Endothelial cell (in vitro differentiated cells): Measurements from ENCODE around the gene MAFB. TPM values are rescaled to one million over a fixed set of nuclear protein-coding genes. Genes with fewer than 3 reads are reported as not detected.

Experiments
- DNase-seq: peaks from one replicate; pipeline ENCODE4 v3.0.0; 2021; ENCODE audit warnings: low spot score
- H3K27ac Mint-ChIP-seq: one replicate; pipeline ENCODE4 v1.8.0; 2021; ENCODE audit warnings: mixed read lengths, inconsistent platforms; ENCODE audit not compliant: unreplicated experiment
- H3K27me3 Mint-ChIP-seq: one replicate; pipeline ENCODE4 v1.8.0; 2021; ENCODE audit warnings: mild to moderate bottlenecking, moderate library complexity, mixed read lengths, inconsistent platforms; ENCODE audit not compliant: unreplicated experiment
- H3K36me3 Mint-ChIP-seq: one replicate; pipeline ENCODE4 v1.8.0; 2021; ENCODE audit warnings: mild to moderate bottlenecking, low read depth, mixed read lengths, inconsistent platforms; ENCODE audit not compliant: unreplicated experiment
- H3K4me1 Mint-ChIP-seq: one replicate; pipeline ENCODE4 v1.8.0; 2021; ENCODE audit warnings: mild to moderate bottlenecking, mixed read lengths, inconsistent platforms; ENCODE audit not compliant: unreplicated experiment
- H3K4me3 Mint-ChIP-seq: one replicate; pipeline ENCODE4 v1.8.0; 2021; ENCODE audit warnings: mild to moderate bottlenecking, mixed read lengths, inconsistent platforms; ENCODE audit not compliant: unreplicated experiment
- H3K9me3 Mint-ChIP-seq: one replicate; pipeline ENCODE4 v1.8.0; 2021; ENCODE audit warnings: mixed read lengths, inconsistent platforms; ENCODE audit not compliant: unreplicated experiment
- total RNA-seq: library from RNA; stranded (reverse); fragmentation: NEBNext Ultra II Directional; extraction: Animal tissue kit (Norgen Biotek cat#: 25700); gene quantifications from one replicate; pipeline ENCODE4 v1.2.1, GENCODE V29; 2021; ENCODE audit not compliant: unreplicated experiment
- TF ChIP-seq, protein P1 (sequence below): fragments of 200-600 bp; sonication (generic); IDR thresholded peaks from one replicate; pipeline ENCODE4 v1.5.0; 2021; ENCODE audit warnings: antibody characterized with exemption; ENCODE audit not compliant: unreplicated experiment

Gene MAFB
- total RNA-seq, 1 donor from 2014 or later, result 2.1 TPM

DNA sequence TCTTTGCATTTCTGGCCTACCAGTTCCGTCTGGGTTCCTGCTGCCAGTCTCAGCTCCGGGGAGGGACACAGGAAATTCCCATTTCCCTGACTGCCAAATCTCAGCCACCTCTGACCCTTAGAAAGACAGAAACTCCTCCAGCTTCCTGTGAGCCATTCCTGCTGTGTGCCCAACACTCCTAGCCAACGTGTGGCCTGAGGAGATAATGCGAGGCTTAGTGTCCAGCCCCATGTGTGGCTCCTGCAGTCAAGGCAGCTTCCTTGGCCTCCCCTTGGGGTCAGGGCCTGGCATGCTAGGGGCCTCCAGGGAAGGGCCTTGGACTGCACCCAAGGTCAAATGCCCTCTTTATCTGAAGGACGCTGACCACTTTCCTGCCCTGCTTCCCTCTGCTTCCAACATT, 45.1 kb downstream of the MAFB start:
- Mint-ChIP-seq H3K4me1 (peaks cover 59% of the 10 kb centered on the region), H3K36me3 (no peaks in the 10 kb centered on the region), H3K27me3 (peaks cover 7% of the 10 kb centered on the region), H3K9me3 (no peaks in the 10 kb centered on the region), H3K4me3 (no peak overlapping the region), H3K27ac (peak overlapping the region; percentile 17)
- TF ChIP-seq, protein P1, sequence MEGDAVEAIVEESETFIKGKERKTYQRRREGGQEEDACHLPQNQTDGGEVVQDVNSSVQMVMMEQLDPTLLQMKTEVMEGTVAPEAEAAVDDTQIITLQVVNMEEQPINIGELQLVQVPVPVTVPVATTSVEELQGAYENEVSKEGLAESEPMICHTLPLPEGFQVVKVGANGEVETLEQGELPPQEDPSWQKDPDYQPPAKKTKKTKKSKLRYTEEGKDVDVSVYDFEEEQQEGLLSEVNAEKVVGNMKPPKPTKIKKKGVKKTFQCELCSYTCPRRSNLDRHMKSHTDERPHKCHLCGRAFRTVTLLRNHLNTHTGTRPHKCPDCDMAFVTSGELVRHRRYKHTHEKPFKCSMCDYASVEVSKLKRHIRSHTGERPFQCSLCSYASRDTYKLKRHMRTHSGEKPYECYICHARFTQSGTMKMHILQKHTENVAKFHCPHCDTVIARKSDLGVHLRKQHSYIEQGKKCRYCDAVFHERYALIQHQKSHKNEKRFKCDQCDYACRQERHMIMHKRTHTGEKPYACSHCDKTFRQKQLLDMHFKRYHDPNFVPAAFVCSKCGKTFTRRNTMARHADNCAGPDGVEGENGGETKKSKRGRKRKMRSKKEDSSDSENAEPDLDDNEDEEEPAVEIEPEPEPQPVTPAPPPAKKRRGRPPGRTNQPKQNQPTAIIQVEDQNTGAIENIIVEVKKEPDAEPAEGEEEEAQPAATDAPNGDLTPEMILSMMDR, result no peak
- peak; percentile 53 for DNase-seq

DNA sequence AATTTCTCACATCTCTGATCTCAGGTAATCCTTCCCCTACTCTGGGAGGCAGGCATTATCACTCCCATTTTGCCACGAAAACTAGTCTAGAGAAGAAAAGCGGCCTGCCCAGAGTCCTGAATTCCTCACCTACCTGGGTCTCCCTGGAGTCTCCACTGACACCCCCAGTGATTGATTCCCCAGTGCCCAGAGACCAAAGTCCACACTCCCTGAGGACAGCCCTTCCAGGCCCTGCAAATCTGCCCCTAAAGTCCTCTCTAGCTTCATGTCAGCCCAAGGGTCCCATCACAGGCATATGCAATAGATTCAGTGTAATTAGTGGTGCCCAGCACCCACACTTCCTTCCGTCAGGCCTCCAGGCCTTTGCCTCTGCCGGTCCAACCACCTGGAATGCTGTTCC, 47.2 kb downstream of the MAFB start:
- Mint-ChIP-seq H3K4me1 (peaks cover 50% of the 10 kb centered on the region), H3K36me3 (no peaks in the 10 kb centered on the region), H3K9me3 (no peaks in the 10 kb centered on the region), H3K27me3 (peaks cover 12% of the 10 kb centered on the region), H3K4me3 (no peak overlapping the region), H3K27ac (no peak overlapping the region)
- no peak for DNase-seq
- TF ChIP-seq, protein P1, result no peak

DNA sequence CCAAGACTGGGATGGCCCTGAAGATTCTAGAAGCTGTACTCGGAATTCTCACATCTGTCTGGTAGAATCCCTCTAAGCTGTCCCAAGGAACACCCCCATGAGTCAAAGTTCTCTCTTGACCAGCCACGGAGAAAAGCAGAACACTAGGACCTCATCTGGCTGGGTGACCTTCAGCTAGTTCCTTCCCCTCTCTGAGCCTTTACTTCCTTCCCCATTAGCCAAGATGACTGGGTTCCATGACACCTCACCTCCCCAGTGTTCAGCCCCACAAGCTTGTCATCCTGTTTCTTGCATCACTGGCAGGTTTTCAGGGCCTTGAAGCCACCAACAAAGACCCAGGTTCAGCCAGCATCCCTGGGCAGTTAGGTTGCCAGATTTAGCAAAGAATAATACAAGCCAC, 47.8 kb downstream of the MAFB start:
- DNase-seq, result no peak
- H3K27ac Mint-ChIP-seq, result no peak overlapping the region
- no peaks in the 10 kb centered on the region for H3K9me3 Mint-ChIP-seq
- H3K27me3 Mint-ChIP-seq, result peaks cover 11% of the 10 kb centered on the region
- no peak overlapping the region for H3K4me3 Mint-ChIP-seq
- TF ChIP-seq, protein P1, result no peak
- H3K36me3 Mint-ChIP-seq, result no peaks in the 10 kb centered on the region
- peaks cover 46% of the 10 kb centered on the region for H3K4me1 Mint-ChIP-seq

DNA sequence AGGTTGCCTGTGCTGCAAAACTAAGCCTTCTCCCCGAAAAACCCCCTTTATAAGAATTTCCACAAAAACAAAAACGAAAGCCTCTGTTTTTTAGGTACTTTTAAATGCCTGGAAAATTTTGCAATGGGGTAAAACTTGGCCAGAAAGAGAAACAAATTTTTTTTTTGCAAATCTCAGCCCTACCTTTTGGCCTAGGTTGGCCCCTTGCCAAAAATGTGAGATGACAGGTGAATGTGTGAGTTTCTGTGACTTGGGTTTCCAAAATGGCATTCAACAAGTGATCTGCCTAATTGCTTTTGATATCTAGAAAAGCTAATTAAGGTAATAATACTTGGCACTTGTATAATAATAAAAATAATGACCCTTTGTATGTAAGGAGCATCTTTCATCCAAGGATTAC, 48.4 kb downstream of the MAFB start:
- TF ChIP-seq, protein P1, result no peak
- Mint-ChIP-seq H3K9me3 (no peaks in the 10 kb centered on the region), H3K36me3 (no peaks in the 10 kb centered on the region), H3K27me3 (peaks cover 9% of the 10 kb centered on the region), H3K27ac (no peak overlapping the region), H3K4me1 (peaks cover 40% of the 10 kb centered on the region), H3K4me3 (no peak overlapping the region)
- DNase-seq, result no peak

DNA sequence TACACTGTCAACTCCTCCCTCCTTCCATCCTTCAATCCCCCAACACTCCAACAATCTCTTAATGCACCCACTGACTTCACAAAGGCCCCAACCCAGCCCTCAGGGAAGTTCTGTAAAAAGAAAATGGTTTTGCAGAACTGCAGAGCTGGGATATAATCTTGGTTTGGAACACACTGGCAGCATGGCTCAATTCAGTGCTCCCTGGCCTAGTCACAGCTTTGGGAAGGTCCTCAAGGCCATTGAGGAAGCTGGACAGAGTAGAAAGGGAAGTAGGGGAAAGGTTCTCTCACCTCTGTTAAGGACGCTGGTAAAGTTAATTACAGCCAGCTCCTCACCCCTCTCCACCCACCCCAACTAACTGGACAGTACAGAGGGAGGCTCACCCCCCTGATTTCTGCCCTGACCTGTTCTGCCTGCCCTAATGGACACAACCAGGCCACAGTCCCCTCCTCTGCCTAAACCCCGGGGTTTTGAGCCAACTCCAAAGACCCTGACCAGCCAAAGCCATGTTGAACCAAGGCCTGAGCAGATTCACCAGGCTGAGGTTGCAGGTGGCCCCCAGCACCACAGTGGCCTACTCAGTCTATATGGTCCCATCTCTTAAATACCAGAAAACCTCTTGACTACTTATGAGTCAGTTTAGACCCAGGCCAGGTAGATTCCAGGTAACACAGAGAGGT, 49.2 kb downstream of the MAFB start:
- Mint-ChIP-seq H3K4me1 (peaks cover 32% of the 10 kb centered on the region), H3K27me3 (peaks cover 9% of the 10 kb centered on the region), H3K4me3 (no peak overlapping the region), H3K27ac (no peak overlapping the region), H3K9me3 (no peaks in the 10 kb centered on the region), H3K36me3 (no peaks in the 10 kb centered on the region)
- TF ChIP-seq, protein P1, result no peak
- DNase-seq, result no peak
